SU-DHL-6 (cell line): ENCODE results near the gene BRMS1L.

Source experiments
- EZH2phosphoT487 ChIP-seq: fragments of 200-600 bp; sonication (generic), shearing (Covaris generic); conservative IDR thresholded peaks from 2 replicates; pipeline ENCODE4 v1.6.1; 2018; ENCODE audit warnings: mild to moderate bottlenecking, antibody characterized with exemption, low read length, moderate library complexity, mixed read lengths
- TF ChIP-seq, protein P1 (sequence below): fragments of 200-600 bp; sonication (generic); IDR thresholded peaks from one replicate; pipeline ENCODE4 v1.5.1; 2017; ENCODE audit warnings: antibody characterized with exemption, mild to moderate bottlenecking, low read length, moderate library complexity; ENCODE audit not compliant: insufficient read depth, poor library complexity, severe bottlenecking

DNA sequence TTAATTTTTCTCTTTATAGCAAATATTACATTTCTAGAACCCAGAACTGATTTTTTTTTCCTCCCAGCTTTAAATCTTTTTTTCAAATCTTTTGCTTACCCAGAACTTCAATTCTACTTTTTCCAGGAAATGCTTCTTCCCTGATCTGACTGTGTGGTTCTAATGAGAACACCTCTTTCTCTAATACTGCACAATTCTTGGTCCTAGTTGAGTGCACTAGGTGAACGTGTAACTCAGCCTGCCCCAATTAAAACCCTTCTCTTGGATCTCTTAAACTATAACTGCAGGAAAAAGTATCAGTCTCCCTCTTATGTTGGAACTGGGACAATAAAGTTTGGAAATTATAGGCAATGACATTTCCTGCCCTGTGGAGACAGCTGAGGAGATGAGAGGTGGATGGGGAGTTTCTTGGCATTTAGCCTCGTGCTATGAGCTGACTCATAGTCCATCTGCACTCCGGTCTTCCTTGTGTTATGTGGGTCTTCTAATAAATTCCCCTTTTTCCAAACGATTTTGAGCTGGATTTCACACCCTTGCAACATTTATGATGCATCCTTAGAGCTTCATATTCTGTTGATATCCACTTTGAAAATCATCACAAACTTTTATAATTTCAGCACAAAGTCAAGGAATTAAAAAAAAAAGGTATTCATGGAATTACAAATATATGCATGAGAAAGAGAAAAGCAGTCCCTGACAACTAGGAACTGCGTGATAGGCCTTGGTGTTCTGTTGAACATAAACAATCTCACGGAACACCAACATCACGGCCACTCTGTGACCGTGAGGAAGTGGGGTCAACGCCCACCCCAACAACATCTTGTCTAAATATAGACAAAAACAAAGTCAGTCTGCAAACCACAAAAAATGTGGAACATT is 52.4 kb downstream of the BRMS1L start:
- TF ChIP-seq, protein P1, sequence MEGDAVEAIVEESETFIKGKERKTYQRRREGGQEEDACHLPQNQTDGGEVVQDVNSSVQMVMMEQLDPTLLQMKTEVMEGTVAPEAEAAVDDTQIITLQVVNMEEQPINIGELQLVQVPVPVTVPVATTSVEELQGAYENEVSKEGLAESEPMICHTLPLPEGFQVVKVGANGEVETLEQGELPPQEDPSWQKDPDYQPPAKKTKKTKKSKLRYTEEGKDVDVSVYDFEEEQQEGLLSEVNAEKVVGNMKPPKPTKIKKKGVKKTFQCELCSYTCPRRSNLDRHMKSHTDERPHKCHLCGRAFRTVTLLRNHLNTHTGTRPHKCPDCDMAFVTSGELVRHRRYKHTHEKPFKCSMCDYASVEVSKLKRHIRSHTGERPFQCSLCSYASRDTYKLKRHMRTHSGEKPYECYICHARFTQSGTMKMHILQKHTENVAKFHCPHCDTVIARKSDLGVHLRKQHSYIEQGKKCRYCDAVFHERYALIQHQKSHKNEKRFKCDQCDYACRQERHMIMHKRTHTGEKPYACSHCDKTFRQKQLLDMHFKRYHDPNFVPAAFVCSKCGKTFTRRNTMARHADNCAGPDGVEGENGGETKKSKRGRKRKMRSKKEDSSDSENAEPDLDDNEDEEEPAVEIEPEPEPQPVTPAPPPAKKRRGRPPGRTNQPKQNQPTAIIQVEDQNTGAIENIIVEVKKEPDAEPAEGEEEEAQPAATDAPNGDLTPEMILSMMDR, result no peak
- TF ChIP-seq EZH2phosphoT487, result no peak
